Measurements from ENCODE around the gene RPL36.

RPL36 gene

DNA sequence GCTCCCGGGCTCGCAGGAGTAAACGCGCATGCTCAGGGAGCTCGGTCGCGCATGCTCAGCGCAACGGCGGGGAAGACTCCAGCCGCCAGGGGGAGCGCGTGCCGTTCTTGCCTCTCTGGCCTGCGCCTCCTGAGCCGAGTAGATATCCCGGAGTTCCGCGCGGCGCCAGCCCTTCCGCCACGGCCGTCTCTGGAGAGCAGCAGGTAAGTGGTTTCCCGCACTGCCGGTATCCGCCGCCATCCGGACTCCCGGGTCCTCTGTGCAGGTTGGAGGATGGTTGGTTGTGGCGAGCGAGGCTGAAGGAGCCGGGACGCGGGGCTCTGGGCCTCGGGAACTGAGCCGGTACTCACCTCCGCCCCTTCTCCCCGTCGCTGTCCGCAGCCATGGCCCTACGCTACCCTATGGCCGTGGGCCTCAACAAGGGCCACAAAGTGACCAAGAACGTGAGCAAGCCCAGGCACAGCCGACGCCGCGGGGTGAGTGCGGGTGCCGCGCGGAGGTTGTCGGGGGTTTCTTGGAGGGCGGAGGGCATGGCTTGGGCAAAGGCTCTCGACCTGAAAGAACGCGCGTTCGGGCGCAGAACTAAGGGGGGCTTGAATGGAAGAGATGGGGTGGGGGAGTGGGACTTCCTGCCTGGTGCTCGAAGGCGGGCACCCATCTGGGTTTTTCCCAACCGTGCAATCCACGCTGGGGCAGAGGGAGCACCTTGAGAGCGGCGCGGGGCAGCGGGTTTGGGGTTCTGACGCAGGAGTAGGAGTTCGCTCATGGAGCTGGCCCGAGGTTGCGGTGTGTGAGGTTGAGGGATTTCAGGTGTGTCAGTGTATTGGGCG lies at the start of gene RPL36:
TSS of gene RPL36 (plus strand) at position 171 of the 830 bp plus-strand sequence. CDS start at position 384, 213 bp downstream.
- peak; percentile 98 for DNase-seq (ENCODE audit: low spot score)
- in situ Hi-C loops (cut with MboI; ENCODE audit: low pct_unique_long_range_greater_than_20kb, low sequenced_read_pairs, unreplicated experiment): no loop called here
- TF ChIP-seq, protein P1, sequence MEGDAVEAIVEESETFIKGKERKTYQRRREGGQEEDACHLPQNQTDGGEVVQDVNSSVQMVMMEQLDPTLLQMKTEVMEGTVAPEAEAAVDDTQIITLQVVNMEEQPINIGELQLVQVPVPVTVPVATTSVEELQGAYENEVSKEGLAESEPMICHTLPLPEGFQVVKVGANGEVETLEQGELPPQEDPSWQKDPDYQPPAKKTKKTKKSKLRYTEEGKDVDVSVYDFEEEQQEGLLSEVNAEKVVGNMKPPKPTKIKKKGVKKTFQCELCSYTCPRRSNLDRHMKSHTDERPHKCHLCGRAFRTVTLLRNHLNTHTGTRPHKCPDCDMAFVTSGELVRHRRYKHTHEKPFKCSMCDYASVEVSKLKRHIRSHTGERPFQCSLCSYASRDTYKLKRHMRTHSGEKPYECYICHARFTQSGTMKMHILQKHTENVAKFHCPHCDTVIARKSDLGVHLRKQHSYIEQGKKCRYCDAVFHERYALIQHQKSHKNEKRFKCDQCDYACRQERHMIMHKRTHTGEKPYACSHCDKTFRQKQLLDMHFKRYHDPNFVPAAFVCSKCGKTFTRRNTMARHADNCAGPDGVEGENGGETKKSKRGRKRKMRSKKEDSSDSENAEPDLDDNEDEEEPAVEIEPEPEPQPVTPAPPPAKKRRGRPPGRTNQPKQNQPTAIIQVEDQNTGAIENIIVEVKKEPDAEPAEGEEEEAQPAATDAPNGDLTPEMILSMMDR (IDR thresholded peaks at IDR 0.05; ENCODE audit: extremely low read depth, insufficient read depth, missing control alignments): peak; percentile 99

DNA sequence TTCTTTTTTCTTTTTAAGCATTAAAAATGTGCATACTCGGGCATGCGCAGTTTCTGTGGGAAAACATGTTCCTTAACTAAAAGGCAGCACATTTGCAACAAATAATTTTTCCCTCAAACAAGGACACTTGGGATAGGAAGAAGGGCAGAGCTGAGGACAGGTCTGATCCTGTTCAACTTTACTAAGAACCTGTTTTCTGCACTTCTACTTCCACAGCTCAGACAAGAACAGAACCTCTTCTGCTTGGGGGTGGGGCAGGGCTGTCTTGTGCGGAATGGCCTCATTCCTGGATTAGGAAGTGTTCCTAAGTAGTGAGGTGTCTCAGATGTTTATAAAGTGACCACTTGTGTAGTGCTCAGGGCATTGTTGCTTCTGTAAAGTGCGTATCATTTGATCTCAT lies 48.9 kb upstream of the RPL36 start:
- in situ Hi-C loops (cut with MboI; ENCODE audit: low pct_unique_long_range_greater_than_20kb, low sequenced_read_pairs, unreplicated experiment): no loop called here
- DNase-seq (ENCODE audit: low spot score): no peak
- TF ChIP-seq, protein P1 (IDR thresholded peaks at IDR 0.05; ENCODE audit: extremely low read depth, insufficient read depth, missing control alignments): no peak

DNA sequence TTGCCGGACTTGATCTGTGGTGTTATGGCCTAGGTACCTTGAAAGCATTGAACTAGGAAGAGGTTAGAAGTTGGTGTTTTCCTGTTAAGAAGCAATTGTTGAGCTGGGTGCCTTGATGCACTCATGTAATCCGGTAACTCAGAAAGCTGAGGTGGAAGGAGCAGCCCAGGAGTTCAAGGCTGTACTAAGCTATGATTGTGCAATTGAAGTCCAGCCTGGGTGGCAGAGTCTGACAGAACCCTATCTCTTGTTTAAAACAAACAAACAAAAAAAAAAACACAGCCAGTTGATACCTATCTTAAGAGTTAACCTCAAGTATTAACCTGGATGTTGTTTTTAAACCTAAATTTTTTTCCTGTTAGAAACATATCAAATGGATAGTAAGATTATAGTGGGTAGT lies 47.9 kb upstream of the RPL36 start:
- in situ Hi-C loops (cut with MboI; ENCODE audit: low pct_unique_long_range_greater_than_20kb, low sequenced_read_pairs, unreplicated experiment): no loop called here
- DNase-seq (ENCODE audit: low spot score): no peak
- TF ChIP-seq, protein P1 (IDR thresholded peaks at IDR 0.05; ENCODE audit: extremely low read depth, insufficient read depth, missing control alignments): no peak

DNA sequence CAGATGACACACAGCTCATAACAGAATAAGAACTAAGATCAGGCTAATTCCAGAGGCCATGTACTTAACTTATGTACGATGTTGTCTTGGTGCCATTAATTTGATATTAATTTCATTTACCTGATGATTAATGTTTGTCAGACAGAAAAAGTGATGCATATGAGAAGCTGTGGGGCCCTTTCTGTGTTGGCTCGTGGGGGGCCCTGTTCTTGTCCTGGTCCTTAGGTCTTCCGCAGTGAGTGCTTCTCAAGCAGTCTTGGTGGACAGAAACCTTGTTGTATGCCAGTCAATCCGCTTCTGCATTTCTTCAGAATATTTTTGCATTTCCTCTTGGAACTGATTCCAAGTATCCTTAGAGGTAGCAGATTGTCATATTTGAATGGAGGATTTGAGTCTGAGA lies 47.0 kb upstream of the RPL36 start:
- TF ChIP-seq, protein P1 (IDR thresholded peaks at IDR 0.05; ENCODE audit: extremely low read depth, insufficient read depth, missing control alignments): no peak
- in situ Hi-C loops (cut with MboI; ENCODE audit: low pct_unique_long_range_greater_than_20kb, low sequenced_read_pairs, unreplicated experiment): no loop called here
- no peak for DNase-seq (ENCODE audit: low spot score)

DNA sequence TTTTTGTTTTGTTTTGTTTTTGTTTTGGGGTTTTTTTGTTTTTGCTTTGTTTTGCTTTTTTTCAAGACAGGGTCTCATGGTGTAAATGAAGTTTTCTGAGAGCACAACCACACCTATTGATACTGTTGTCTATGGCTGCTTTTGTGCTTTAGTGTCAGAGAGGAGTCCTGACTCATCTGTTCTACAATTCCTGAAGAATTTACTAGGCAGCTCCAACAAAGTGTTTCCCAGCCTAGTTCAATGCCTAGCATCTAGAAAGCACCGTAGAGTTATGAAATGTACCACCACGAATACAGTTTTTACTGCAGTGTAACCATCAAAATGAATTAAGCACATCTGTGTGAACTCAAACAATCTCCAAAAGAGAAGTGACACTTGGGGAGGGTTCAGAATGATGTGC lies 46.1 kb upstream of the RPL36 start:
- in situ Hi-C loops (cut with MboI; ENCODE audit: low pct_unique_long_range_greater_than_20kb, low sequenced_read_pairs, unreplicated experiment): no loop called here
- TF ChIP-seq, protein P1 (IDR thresholded peaks at IDR 0.05; ENCODE audit: extremely low read depth, insufficient read depth, missing control alignments): no peak
- DNase-seq (ENCODE audit: low spot score): no peak

DNA sequence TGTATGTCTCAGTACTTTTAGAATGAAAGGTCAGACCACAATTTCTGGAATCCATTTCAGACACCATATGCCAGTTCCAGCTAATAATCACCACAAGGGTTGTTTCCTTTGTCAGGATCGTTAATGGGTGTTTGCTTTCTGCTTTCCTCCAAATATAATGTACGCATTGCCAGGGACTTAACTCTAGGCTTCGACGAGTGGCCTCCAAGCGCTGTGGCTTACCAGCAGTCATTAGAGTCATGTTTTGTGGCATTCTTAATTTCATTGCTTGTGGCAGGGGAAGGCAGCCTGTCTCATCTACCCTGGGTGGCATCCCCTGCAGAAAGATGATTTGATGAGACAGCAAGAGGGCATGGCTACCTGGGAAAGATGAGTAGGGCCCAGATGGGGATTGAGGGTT lies 44.7 kb upstream of the RPL36 start:
- no peak for DNase-seq (ENCODE audit: low spot score)
- TF ChIP-seq, protein P1 (IDR thresholded peaks at IDR 0.05; ENCODE audit: extremely low read depth, insufficient read depth, missing control alignments): no peak
- in situ Hi-C loops (cut with MboI; ENCODE audit: low pct_unique_long_range_greater_than_20kb, low sequenced_read_pairs, unreplicated experiment): no loop called here

All from GM13977 (cell line).